DMS 273 (cell line): ENCODE data around the gene UBTD2.
"Not testable (repeated sequence)": the region's sequence is repeated elsewhere in the genome, so short reads cannot be mapped to it uniquely, and the experiment has no call there.

ENCODE experiments used
- DNase-seq: peaks from one replicate; lab custom pipeline; 2025; ENCODE audit not compliant: unreplicated experiment; lab: John Stamatoyannopoulos, UW

UBTD2 gene, protein sequence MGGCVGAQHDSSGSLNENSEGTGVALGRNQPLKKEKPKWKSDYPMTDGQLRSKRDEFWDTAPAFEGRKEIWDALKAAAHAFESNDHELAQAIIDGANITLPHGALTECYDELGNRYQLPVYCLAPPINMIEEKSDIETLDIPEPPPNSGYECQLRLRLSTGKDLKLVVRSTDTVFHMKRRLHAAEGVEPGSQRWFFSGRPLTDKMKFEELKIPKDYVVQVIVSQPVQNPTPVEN

GRCh38 chr5:172283020-172283861 lies at the start of gene UBTD2:
UBTD2 (minus strand) TSS chr5:172283764; CDS start chr5:172283665, 99 bp downstream.
- peak; percentile 95 for DNase-seq

GRCh38 chr5:172326901-172327300 lies 43.3 kb upstream of the UBTD2 start:
- not testable (repeated sequence) for DNase-seq

DNA sequence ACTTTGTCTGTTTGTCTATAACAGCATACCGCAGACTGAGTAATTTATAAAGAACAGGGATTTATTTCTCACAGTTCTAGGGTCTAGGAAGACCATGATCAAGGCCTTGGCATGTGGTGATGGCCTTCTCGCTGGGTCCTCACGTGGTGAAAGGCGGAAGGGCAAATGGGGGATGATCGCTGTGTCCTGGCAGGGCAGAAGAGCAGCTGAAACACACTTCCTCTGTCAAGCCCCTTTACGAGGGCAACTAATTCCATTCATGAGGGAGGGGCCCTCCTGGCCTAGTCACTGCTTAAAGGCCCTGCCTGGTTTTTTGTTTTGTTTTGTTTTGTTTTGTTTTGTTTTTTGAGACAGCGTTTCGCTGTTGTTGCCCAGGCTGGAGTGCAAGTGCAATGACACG lies 41.9 kb upstream of the UBTD2 start:
- DNase-seq, result no peak

DNA sequence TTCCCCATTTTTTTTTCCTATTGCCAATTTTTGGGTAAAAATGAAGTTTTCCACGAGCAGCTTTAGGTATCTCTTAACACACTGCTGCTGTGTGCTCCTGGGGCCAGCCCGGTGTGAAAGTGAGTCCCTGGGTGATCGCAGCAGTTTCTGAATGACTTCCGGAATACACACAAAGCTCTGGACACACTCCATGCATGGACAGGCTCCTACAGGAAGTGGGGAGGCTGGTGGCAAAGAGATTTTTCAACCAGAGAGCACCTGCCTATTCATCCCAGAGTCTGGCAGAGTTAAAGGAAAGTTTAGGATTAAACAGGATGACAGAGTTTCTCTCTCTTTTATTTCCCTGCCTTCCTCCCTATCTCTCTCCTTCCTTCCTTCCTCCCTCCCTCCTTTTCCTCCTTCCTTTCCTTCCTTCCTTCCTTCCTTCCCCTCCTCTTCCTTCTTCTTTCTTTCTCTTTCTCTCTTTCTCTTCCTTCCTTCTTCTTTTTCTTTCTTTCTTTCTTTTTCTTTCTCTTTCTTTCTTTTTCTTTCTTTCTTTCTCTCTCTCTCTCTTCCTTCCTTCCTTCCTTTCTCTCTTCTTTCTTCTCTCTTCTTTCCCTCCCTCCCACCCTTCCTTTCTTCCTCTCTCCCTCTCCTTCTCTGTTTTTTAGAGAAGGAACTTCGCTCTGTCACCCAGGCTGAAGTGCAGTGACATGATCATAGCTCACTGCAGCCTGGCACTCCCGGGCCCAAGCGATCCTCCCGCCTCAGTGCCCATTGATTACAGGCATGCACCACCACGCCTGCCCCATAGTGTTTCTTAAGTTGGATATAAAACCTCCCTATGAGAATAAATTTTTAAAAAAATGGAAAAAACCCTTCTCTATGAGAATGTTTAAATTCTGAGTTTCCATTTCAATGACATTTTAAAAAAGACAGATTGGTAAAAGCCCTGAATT lies 38.7 kb upstream of the UBTD2 start:
- DNase-seq, result no peak

- no peak for DNase-seq
Measured at GRCh38 chr5:172321593-172321992, 38.0 kb upstream of the UBTD2 start.

DNA sequence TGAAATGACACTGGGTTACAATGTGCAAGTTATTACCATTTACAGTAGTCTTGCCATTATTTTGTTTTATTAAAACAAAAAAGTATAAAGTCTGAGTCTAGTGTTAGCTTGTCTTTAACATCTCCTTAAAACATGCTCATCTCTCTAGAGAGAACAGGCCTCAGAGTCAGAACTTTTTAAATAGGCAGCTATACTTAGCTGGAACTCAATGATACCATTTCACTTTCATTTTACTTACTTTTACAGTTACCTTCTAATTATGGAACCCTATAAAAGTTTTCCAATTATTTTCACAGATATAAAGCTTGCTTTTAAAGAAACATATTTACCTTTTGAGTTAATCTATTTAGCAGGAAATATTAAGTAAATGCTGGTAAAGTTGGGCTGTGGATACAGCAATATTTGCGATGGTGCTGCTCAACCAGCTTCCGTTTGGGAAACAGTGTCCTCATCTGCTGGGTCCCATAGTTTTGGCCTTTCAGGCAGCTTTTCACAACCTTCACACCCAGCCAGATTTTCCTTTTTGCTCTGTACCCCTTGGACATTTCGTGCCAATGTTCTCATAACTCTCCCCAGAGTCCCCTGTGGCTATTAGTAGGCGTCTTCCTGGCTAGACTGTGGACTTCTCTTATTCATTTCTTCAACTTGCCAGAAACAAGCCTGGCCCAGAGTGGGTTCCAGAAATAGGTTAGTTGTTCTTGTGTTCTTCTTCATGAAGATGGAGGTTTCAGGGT lies 36.3 kb upstream of the UBTD2 start:
- no peak for DNase-seq

- DNase-seq, result no peak
Measured at GRCh38 chr5:172315587-172316493, 32.3 kb upstream of the UBTD2 start.

DNA sequence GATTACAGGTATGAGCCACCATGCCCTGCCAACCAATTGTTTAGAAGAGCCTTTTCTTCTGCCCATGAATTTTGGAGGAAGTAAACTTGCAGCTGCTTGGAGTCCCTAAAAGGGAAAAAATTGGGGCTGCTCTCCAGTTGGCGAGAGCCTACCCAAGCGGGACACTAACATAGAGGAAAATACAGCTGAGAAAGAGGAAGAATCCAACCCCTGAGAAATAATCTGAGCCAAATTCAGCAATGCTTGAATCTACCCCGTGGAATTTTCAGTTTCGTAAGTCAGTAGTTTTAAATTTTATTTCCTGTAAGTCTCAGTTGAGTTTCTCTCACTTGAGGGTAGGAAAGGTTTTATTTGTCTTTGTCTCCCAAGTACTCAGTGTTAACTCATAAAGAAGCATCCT lies 30.4 kb upstream of the UBTD2 start:
- no peak for DNase-seq

DNA sequence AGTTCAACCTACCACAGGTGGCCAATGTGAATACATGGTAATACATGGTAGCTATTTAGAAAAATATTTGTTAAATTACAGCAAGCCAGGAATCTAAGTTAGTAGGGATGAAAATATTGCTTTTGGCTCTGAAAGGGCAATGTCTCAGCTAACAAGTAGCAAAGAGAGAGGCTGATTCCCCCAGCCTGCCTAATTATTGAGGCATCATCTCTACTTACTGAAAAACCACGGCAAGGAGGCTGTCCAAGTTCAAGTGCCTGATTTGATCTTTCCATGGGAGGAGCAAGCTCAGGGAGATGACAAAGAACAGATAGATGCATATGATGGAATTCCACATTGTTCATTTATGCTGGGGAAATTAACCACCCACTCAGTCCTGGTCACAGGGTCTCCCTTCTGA lies 28.7 kb upstream of the UBTD2 start:
- DNase-seq, result no peak

GRCh38 chr5:172311605-172312004 lies 28.0 kb upstream of the UBTD2 start:
- no peak for DNase-seq

DNA sequence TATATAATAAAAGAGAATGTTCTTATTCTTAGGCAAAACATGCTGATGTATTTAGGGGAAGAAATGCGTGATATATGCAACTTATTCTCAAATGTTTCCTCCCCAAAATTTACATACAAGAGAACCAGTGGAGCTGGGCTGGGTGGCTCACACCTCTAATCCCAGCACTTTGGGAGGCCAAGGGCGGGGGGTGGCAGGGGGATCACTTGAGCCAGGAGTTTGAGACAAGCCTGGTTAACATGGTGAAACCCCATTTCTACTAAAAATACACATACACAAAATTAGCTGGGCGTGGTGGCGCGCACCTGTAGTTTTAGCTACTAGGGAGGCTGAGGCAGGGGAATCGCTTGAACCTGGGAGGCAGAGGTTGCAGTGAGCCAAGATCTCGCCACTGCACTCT lies 27.5 kb upstream of the UBTD2 start:
- no peak for DNase-seq

DNA sequence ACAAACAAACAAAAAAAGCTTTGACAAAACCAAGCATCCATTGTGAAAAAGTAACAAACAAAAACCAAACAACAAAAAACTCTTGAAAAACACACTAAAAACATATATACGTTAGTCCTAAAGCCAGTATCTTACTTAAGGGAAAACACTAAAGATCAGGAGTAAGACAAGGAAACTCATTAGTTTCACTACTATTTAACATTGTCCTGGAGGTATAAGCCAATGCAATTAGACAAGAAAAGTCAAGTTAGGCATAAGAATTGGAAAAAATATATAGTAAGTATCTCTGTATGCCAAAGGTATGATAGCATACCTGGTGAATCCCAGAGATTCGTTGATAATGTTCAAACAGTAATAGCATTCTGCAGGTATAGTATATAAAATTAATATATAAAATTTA lies 21.8 kb upstream of the UBTD2 start:
- no peak for DNase-seq

DNA sequence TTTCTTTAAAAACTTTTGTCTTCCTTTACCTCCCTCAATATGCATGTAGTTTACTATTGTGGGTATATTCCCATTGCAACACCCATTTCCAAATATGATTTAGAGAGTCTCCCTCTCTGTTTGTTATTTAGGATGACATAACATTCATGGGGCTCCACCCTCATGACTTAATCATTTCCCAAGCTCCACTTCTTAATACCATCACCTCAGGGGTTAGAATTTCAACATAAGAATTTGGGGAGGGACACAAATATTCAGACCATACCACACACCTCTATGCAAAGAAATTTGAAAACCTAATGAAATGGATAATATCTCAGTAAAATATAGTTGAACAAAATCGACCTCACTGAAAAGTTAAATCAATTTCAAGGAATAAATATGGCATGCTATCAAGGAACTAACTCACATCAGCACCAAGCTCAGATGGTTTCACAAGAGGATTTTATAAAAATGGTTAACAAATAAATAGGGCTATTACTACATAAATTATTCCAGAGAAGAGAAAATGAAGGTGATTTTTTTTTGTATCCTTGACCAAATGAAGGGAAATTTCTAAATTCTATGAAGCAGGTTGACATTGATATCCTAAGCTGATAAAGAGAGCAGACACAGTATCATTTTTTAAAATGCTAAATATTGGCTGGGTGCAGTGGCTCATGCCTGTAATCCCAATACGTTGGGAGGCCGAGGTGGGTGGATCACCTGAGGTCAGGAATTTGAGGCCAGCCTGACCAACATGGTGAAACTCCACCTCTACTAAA lies 20.2 kb upstream of the UBTD2 start:
- peak; percentile 43 for DNase-seq

DNA sequence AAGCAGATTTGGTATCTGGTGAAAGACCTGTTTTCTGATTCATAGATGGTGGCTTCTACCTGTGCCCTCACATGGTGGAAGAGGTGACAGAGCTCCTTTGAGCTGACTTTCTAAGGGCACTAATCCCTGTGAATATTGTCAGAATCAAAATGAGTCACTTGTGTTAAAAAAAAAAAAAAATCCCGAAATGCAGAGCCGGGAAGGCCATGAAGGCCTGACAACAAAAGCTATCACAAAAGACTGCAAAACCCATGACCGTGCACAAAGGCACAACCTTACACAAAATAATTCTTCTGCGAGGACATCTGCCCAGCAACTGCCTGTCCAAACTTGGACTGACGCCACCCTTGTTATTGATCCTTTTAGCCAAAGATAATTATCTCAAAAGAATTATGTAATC lies 19.6 kb upstream of the UBTD2 start:
- DNase-seq, result peak; percentile 43

DNA sequence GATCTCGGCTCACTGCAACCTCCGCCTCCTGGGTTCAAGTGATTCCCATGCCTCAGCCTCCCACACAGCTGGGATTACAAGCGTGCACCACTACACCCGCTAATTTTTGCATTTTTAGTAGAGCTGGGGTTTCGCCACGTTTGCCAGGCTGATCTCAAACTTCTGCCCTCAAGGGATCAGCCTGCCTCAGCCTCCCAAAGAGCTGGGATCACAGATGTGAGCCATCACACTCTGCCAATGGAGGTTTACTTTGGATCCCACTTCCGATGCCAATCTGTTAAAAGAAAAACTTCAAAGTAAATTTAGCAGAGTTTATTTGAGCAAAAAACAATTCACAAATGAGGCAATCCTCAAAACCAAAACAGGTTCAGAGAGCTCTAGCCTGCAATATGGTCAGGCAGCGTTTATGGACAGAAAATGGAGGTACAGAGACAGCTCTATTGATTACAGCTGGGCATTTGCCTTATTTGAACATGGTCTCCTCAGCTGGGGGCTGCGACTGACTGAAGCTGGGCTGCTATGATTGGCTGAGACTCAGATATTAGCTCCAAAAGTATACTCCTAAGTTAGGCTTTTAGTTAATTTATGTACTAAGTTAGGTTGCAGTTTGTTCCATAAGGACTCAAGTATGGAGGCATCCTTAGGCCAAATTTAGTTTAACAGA lies 18.6 kb upstream of the UBTD2 start:
- no peak for DNase-seq

DNA sequence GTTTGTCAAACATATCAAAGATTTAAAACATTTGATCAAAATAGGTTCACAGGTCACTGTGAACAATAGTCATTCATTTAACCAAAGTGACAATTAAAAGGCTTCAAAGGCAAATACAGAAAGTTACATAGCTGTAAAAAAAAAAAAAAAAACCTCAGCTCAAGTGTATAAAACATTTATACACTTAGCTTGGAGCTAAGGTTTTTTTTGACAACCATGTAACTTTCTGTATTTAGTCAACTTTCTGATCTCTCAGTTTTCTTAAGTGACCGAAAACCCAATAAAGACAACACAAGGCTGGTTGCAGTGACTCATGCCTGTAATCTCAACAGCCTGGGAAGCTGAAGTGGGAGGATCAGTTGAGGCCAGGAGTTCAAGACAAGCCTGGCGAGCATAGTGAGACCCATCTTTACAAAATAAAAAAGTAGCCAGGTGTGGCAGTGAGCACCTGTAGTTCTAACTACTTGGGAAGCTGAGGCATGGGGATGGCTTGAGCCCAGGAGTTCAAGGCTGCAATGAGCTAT lies 16.4 kb upstream of the UBTD2 start:
- no peak for DNase-seq

GRCh38 chr5:172294831-172295230 lies 11.3 kb upstream of the UBTD2 start:
- no peak for DNase-seq

DNA sequence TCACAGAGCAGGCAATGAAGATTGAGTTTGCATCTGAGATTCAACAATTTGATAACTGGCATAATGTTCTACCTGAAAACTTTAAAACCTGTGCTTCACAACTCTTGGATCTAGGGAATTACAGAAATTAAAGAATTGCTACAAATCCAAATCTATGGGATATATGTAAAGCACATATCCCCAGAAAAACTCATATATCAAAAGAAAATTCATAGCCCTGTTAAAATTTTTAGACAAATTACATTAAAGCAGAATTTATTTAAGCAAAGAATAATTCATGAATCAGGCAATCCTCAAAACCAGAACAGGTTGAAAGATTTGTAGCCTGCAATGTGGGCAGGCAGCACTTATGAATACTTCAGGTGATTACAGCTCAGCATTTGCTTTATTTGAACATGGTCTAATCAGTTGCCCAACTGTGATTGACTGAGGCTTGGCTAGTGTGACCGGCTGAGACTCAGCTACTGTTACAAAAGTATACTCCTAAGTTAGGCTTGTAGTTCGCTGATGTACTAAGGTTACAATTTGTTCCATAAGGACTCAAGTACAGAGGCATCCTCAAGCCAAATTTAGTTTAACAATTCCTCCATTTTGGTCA lies 10.3 kb upstream of the UBTD2 start:
- DNase-seq, result no peak
